OCI-LY7 (cell line): ENCODE data around the gene SLC1A7. TPM values are rescaled to one million over a fixed set of nuclear protein-coding genes. Genes with fewer than 3 reads are reported as not detected.

Experiments
- BruUV-seq: library from RNA; stranded (reverse); fragments of 400-500 nt; replicated peaks from 2 replicates; lab custom pipeline; 2021; lab: Mats Ljungman, UMichigan
- CTCF ChIA-PET: fragments of 300-600 bp; sonication (Branson Sonifier 250); formaldehyde crosslinking; loops from one replicate; lab custom pipeline; 2022; ENCODE audit warnings: antibody characterized with exemption; ENCODE audit not compliant: unreplicated experiment; lab: Charles Lee
- POLR2A ChIA-PET: fragments of 300-600 bp; sonication (Branson Sonifier 250); formaldehyde crosslinking; loops from one replicate; lab custom pipeline; 2022; ENCODE audit warnings: antibody characterized with exemption; lab: Charles Lee
- DNase-seq: peaks from one replicate; pipeline ENCODE4 v3.0.0-alpha.2; 2015; ENCODE audit warnings: low spot score
- H2AFZ ChIP-seq: fragments of 200-600 bp; sonication (generic), shearing (Covaris generic); 2 replicates; pipeline ENCODE4 v1.6.1; 2014; ENCODE audit warnings: mild to moderate bottlenecking, antibody characterized with exemption, low read length, moderate library complexity
- H3K27ac ChIP-seq: fragments of 200-600 bp; sonication (generic); 2 replicates; pipeline ENCODE4 v1.5.1; 2014; ENCODE audit warnings: mixed run types, low read depth, mild to moderate bottlenecking, moderate library complexity, low read length, inconsistent platforms; ENCODE audit not compliant: poor library complexity, severe bottlenecking
- H3K36me3 ChIP-seq: fragments of 200-600 bp; sonication (generic); 2 replicates; pipeline ENCODE4 v1.6.1; 2014; ENCODE audit warnings: mild to moderate bottlenecking, antibody characterized with exemption, low read length, moderate library complexity, mixed read lengths; ENCODE audit not compliant: insufficient read depth
- H3K4me1 ChIP-seq: fragments of 200-600 bp; sonication (generic); 2 replicates; pipeline ENCODE4 v1.5.1; 2014; ENCODE audit warnings: mild to moderate bottlenecking, low read length; ENCODE audit not compliant: insufficient read depth, poor library complexity, severe bottlenecking
- H3K4me2 ChIP-seq: fragments of 200-600 bp; sonication (generic); 2 replicates; pipeline ENCODE4 v1.6.1; 2014; ENCODE audit warnings: mild to moderate bottlenecking, low read length
- H3K4me3 ChIP-seq: fragments of 200-600 bp; sonication (generic); 2 replicates; pipeline ENCODE4 v1.5.1; 2014; ENCODE audit warnings: mild to moderate bottlenecking, low read depth, low read length; ENCODE audit not compliant: poor library complexity, severe bottlenecking
- H3K79me2 ChIP-seq: fragments of 200-600 bp; sonication (generic); 2 replicates; pipeline ENCODE4 v1.6.1; 2016; ENCODE audit warnings: low read depth, mild to moderate bottlenecking, low read length, moderate library complexity, mixed read lengths; ENCODE audit not compliant: insufficient read depth
- H3K9me2 ChIP-seq: fragments of 200-600 bp; sonication (generic); 2 replicates; pipeline ENCODE4 v1.6.1; 2016; ENCODE audit warnings: mild to moderate bottlenecking, low read length, mixed read lengths; ENCODE audit not compliant: insufficient read depth
- H3K9me3 ChIP-seq: fragments of 200-600 bp; sonication (generic); 2 replicates; pipeline ENCODE4 v1.6.1; 2014; ENCODE audit warnings: mild to moderate bottlenecking, mixed run types, low read length, mixed read lengths
- H4K20me1 ChIP-seq: fragments of 200-600 bp; sonication (generic); 2 replicates; pipeline ENCODE4 v1.6.1; 2014; ENCODE audit warnings: mild to moderate bottlenecking, antibody characterized with exemption, low read length, moderate library complexity, mixed read lengths; ENCODE audit not compliant: insufficient read depth
- CTCF ChIP-seq: fragments of 200-600 bp; sonication (generic); conservative IDR thresholded peaks from 2 replicates; pipeline ENCODE4 v1.5.1; 2014; ENCODE audit warnings: mild to moderate bottlenecking, antibody characterized with exemption, low read length, moderate library complexity, mixed read lengths
- EZH2phosphoT487 ChIP-seq: fragments of 200-600 bp; sonication (generic); IDR thresholded peaks from 2 replicates; pipeline ENCODE4 v1.6.1; 2018; ENCODE audit warnings: low read depth, borderline replicate concordance, mild to moderate bottlenecking, mixed run types, antibody characterized with exemption, low read length, moderate library complexity, mixed read lengths
- intact Hi-C: fragments of 100-400 bp; cut with micrococcal nuclease; formaldehyde crosslinking; loops from one replicate; pipeline ENCODE4 v1.10.0; 2022; ENCODE audit not compliant: unreplicated experiment
- total RNA-seq, 2 experiments: library from RNA; depleted of rRNA in 1 of 2; stranded (reverse); fragments of >200 nt in 1 of 2; shearing (Covaris generic) in 1 of 2; gene quantifications; 2 replicates each; pipeline ENCODE4 v1.2.3, GENCODE V29; 2014 to 2022

SLC1A7 gene
- total RNA-seq, 2 experiments from 2014 or later = not detected

GRCh38 chr1:53108646-53109580 lies 33.5 kb downstream of the SLC1A7 start:
- no peak overlapping the region for H2AFZ ChIP-seq
- ChIA-PET CTCF (no interaction called here), POLR2A (no interaction called here)

GRCh38 chr1:53107570-53108322 lies 34.7 kb downstream of the SLC1A7 start:
- Histone ChIP-seq H3K9me3 (no peaks in the 10 kb centered on the region), H2AFZ (no peak overlapping the region), H4K20me1 (no peaks in the 10 kb centered on the region), H3K9me2 (no peaks in the 10 kb centered on the region), H3K4me1 (no peaks in the 10 kb centered on the region), H3K36me3 (no peaks in the 10 kb centered on the region), H3K4me2 (no peak overlapping the region), H3K4me3 (no peak overlapping the region), H3K27ac (no peak overlapping the region), H3K79me2 (no peaks in the 10 kb centered on the region)
- no TSS peak for BruUV-seq
- DNase-seq = no peak
- intact Hi-C loops = no loop called here
- ChIA-PET CTCF (no interaction called here), POLR2A (no interaction called here)
- TF ChIP-seq CTCF (no peak), EZH2phosphoT487 (no peak)

More at GRCh38 chr1:53108646-53109580, 33.5 kb downstream of the SLC1A7 start:
- Histone ChIP-seq H3K4me1 (no peaks in the 10 kb centered on the region), H3K79me2 (no peaks in the 10 kb centered on the region), H3K4me3 (no peak overlapping the region), H3K9me3 (no peaks in the 10 kb centered on the region), H3K9me2 (no peaks in the 10 kb centered on the region), H4K20me1 (no peaks in the 10 kb centered on the region), H3K4me2 (no peak overlapping the region), H3K36me3 (no peaks in the 10 kb centered on the region), H3K27ac (no peak overlapping the region)
- TF ChIP-seq EZH2phosphoT487 (no peak), CTCF (no peak)
- no TSS peak for BruUV-seq
- DNase-seq = no peak
- intact Hi-C loops = no loop called here
